T1000 (cell line): ENCODE data around the gene CSF3R.
A peak's percentile ranks its signal among the peaks of the same experiment; 100 is the strongest.
"Not testable (repeated sequence)": the region's sequence is repeated elsewhere in the genome, so short reads cannot be mapped to it uniquely, and the experiment has no call there.

Experiments
- DNase-seq: peaks from one replicate; lab custom pipeline; 2025; ENCODE audit warnings: mixed read lengths; lab: John Stamatoyannopoulos, UW

CSF3R gene

DNA sequence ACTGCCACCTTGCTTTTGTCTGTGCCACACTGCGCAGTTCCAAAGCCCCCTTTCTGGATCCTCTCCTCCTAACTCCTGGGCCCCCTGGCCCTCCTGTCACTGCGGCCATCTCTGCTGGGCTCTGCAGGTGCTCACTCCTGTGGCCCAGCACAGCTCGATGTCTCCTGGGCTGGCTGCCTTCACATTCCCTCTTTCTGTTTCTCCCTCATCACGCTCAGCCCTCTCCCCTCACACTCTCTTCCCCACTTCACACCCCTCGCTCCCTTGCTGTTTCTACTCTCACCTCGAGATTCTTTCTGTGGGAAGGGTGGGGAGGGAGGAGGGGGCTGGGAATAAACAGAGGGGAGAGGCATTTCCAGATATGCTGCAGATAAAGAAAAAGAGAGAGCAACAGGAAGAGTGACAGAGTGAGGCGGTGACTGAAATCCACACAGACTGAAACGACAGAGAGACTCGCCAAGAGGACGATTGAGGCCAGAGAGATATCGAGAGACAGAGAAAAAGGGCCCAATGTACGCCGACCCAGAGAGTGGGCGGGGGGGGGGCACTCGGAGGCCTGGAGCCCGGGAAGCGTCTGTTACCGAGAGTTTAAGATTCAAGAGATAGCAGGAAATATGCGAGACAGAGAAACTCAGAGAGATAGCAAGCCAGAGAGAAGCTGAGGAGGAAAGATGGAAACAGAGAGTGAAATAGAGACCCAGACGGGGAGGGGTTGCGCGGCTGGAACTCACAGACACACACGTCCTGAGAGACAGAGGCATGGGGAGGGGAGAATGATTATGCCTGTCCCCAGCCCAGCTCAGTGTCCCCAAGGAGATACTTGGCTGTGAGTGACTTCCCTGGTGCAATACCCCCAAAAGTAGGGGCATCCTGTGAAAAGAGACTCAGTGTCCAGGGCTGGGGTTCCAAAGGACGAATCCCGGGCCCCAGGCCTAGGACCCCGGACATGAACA is 666 bp downstream of the CSF3R start:
- no peak for DNase-seq

DNA sequence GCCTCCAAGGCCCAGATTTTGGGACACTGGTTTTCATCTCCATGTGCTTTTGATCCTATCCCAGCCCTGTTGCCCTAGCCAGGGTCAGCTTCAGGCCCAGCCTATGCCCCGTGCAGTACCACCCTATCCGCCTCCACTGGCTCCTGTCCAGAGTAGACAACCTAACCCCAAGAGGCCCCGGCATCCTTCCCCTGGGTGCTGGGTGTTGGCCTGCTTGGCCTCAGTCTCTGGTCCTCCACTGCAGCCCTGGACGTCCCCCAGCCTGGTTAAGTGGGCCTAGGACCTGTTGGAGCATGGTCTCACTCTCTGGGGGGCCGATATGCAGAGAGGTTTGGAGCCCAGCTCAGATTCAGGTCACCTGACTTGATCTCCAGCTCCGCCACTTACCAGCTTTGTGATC is 1.6 kb downstream of the CSF3R start:
- DNase-seq = no peak

DNA sequence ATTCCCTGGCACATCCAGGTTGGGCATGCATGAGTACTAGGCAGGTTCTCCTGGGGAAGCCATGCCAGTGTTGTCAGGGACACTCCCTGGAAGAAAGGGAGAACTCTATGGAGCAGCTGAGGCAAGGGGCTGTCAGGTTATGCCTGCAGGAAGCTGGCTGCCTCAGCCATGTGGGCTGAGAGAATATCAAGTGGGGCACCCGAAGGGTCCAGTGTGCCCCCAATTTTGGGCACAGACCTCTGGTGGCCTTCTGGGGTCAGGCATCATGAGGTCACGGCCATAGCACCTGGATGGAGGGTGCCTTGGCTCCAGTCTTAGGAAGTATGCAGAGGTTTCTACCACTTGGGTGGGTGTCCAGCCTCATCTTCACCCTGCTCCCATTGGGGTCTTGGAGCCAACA is 2.6 kb downstream of the CSF3R start:
- DNase-seq = no peak

DNA sequence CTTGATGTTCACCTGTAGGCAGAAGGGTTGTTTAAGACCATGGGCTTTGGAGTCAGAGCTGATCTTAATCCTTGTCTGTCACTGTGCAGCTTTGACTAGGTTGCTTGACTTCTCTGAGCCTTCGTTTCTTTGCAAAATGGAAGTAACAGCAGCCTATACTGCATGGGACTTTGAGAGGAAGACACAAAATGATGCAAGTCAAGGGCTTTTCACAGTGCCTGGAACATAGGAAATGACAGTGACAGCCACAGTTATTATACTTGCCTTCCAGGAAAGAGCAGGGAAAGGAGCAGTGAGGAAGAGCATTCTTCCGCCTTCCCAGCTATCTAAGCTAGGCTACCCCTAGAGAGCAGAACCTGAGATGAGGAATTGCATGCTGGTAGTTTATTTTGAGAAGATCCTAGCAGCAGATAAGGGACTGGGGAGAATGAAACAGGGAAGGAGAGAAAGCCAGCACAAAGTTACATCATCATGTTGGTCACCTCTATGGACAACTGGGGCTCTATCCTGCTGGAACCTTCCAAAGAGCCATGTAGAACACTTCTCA is 3.1 kb downstream of the CSF3R start:
- DNase-seq = no peak

DNA sequence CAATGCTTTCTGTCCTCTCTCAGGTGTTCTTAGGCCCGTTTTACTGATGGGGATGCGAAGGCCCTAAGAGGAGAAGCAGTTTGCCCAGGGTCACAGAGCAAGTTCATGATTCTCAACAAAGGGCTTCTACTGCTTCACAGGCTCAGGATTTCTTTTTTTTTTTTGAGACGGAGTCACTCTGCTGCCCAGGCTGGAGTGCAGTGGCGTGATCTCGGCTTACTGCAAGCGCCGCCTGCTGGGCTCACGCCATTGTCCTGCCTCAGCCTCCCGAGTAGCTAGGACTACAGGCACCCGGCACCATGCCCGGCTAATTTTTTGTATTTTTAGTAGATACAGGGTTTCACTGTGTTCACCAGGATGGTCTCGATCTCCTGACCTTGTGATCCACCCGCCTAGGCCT is 5.1 kb downstream of the CSF3R start:
- not testable (repeated sequence) for DNase-seq

DNA sequence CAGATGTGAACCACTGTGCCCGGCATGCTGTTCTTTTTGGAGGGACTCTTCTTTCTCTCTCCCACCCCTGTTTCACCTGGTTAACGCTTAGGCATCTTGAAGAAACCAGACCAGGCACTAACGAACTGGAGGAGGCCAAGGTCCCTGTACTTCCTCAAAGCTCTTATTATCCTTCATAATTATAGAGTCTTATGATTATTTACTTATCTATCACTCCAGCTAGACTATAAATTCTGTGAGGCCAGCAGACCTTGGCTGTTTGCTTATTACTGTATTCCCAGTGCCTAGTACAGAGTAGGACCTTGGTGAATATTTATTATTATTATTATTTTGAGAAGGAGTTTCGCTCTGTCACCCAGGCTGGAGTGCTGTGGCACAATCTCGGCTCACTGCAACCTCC is 5.8 kb downstream of the CSF3R start:
- DNase-seq = no peak

DNA sequence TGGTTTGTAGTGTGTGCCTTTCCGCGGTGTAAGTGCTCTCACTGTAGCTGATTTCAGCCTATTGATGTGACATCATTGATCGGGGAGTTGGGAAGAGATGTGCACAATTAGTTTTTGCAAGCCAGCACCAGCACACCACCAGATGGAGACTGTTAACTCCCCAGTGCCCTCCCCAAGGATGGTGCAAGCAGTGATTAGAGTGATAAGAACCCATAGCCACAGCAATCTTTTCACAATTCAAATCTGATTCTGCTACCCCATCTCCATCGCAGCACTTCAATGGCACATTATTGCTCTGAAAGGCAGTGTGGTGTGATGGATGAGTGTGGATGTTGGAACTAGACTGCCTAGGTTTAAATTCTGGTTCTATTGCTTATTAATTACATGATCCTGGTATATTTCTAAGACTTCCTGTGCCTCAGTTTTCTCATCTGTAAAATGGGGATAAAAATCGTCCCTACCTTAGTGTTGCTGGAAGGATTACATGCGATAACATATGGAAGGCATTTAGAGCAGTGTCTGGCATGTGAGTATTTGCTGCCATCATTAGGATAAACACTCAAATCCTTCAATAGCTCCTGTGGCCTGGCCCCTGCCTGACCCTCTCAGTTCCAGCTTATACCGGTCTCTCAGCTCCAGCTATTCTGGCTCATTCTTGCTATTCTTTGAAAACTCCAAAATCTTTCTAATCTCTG is 6.7 kb downstream of the CSF3R start:
- no peak for DNase-seq

DNA sequence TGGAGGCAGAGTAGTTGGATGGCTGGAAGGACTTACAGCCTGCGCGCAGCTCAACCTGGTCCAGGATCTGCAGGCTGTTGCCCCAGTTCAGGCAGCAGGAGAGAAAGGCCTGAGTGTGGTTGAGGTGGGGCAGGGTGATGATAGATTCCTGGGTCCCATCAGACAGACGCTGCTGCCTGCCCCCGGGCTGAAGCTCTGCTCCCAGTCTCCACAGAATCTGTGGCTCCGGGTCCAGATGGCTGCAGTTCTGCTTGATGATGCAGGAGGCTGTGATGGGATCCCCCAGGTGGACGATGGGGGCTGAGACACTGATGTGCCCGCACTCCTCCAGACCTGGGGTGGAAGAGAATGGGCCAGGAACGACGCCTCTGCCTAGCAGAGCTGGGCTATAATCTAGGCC is 7.4 kb downstream of the CSF3R start:
- no peak for DNase-seq

DNA sequence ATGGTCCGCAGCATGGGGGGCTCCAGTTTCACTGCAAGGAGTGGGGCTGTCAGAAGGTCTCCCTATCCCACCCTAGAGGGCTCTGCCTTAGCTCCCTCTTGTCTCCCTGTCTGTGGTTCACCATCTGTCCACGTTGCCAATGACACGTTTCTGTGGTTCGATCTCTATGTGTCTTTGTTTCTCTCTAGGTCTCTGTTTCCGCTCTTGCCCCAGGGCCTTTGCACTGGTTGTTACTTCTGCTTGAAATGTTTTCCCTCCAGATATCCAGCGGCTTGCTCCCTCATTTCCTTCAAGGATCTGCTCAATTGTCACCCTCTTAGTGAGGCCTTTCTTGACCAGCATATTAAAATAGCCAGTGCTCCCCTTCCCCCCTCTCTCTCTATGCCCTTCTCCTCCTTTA is 10.1 kb downstream of the CSF3R start:
- DNase-seq = no peak

DNA sequence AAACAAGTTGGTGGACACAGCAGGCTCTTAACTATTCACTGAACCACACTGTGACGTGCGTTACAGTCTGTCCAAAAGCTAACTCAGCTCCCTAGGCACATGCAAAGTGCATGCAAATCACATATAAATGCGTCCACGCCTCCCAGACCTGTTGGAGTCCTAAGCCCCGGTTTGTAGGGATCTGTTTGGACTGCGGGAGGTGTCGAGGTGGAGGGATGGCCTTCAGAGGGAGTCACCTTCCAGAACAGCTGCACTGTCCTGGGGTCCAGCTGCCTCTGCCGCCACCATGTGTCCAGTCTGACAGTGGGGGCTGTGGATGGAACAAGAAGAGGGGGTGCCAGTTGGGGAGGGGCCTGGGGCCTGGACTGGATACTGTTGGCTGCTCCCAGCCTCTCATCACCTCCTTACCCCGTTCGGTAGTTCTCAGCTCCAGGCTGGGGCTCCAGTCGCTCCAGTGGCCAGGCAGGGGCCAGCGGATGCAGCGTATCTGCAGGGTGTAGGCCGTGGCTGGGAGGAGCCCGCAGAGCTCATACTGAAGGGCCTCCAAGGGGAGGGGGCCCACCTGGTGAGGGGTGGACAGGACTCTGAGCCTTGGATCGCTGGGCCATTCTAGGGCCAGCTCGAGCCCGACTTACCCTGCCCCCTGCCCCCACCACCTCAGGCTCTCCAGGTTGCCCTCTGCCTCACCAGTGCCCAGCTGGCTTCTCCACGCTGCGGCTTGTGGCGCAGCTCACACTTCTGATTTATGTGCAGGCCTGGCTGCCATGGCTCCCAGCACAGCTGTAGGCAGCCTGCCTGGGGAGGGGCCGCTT is 10.7 kb downstream of the CSF3R start:
- DNase-seq = no peak

DNA sequence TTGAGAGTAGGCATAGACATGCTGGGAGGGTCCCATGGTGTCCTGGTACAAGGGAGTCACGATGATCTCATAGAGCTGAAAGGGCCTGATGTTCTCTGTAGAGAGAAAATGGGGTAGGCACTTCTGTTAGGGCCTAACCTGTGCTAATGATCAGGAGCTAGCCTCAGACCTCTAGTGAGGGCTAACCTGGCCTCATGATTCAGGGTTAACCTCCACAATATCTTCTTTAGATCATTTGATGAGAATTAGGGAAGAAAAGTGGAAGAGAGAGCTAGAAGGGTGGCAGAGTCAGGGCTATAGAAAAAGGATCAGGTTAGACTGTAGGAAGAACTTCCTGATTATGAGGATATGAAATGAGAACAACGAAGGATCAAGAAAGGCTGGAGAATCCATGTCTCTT is 13.6 kb downstream of the CSF3R start:
- no peak for DNase-seq

DNA sequence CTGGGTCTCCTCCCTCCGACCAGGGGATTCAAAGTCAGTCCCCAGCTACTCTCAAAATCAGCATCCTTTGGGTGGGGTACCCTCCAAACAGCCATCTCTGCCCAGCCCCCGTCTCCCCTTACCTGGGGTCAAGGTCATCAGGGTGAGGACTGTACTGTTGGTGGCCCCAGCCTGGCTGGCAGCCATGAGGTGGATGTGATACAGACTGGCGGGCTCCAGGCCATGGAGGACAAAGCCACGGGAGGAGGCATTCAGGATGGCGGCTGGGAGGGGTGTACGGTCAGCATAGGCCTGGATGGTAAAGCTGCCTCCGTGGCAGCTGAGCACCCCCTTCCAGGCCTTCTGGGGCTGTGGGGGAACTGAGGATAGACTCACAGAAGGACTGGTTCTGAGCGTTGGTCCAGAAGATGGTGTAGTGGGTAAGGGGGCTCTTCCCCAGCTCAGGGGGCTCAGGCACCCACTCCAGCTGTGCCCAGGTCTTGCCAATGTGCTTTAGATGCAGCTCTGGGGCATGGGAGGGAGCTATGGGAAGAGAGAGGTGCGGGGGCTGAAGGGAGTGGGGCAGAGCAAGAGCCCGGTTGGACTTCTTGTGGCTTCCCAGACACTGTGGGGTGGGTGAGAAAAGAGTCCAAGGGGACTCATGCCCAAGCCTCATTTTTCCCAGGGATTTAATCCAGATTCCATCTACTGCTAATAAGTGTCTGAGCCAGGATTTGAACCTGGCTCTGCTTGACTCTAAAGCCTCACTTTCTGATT is 14.8 kb downstream of the CSF3R start:
- no peak for DNase-seq

DNA sequence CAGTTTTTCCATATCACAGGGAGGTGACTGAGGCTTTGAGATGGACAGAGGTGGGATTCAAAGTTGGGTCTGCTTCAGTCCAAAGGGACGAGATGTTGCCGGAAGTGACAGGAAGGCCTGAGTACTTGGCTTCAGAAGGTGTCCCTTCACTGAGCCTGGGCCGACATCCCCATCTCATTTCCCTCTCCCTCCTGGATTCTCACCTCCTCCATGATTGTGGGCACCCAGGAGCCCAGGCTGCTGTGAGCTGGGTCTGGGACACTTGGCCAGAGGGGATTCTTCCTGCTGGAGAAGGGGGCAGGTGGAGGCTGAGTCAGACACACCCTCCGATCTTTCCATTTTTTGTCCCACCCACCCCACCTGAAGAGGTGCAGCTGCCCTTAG is 15.7 kb downstream of the CSF3R start:
- no peak for DNase-seq

DNA sequence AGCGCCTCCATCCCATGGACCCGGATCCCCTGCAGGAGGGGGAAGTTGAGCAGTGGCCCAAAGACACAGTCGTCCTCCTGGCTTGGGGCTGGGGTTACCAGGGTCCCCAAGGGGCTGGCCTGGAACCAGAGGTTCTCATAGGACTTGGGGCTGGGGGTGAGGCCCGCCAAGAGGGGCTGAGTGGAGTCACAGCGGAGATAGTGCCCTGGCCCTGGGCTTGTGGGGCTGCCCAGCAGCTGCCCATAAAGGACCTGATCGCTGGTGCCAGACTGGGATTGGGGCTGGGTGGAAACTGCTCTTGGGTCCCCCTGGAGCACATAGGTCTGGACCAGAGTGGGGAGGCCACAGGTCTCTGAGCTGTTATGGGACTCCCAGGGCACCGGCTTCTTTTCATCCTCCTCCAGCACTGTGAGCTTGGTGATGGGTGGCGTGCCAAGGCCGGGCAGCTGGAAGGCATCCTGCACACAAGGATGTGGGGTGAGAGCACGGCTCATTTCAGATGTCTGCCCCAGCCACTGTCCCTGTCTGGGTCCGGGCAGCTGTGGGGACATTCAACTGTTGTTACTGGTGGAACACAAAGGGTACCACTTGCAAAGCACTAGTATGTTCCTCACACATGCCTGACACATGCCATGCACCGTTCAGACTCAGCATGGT is 16.2 kb downstream of the CSF3R start:
- no peak for DNase-seq

DNA sequence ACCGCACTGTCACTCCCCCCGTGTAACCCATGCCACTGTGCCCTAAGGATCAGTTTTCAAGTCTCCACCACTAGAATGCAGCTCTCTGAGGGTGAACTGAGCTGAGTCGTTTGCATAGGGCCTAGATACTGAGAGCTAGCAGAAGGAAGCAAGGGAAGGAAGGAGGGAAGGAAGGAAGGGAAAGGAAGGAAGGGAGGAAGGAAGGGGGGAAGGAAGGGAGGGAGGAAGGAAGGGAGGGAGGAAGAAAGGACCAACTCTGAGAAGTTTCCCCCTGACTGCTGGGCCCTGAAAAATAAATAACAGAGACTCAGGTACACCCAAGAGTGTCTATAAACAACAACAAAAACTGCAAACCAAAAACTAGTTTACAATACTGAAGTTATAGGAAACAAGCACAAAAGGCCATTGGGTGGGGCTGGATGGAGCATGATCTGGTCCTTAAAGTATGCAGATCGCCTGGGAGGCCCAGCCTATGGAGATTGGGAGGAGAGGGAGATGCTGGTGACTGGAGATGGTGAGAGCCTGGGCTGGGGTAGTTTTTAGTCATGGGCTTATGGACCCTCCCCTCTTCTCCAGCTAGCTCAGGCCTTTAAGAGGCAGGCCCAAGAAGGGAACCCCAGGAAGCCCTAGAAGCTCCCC is 16.9 kb downstream of the CSF3R start:
- DNase-seq = no peak

DNA sequence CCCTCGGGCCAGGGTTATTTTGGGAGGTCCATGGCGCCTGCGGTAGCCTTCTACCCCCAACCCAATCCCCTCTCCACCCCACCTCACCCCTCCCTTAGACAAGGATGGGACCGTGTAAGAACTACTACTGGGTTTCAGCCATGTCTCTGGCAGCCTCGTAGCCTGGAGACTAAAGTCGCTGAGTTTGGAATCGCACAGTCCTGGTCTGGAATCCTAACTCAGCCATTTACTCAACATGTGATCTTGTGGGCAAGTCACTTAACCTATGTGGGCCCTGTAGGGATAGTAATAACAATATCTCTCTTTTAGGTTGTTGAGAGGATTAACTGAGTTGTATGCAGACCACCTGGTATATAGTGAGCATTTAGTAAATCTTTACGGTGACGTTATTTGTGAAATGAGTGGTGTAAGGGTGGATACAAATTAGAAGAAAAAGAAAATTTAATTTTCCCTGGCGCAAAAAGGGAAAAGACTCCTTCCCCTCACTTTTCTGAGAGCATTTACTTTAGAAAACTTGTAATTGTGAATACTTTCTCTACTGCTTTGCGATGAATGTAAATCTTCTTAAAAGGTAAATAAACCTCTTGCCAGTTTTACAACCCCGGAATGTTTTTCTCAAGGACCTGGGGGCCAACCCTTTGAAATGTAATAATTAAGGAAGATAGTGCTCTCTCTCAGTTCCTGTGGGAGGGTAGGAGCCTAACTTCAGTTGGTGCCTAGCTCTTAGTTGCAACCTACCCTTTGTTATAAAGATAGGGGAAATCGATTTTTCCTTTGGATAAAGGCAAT is 17.9 kb downstream of the CSF3R start:
- no peak for DNase-seq

DNA sequence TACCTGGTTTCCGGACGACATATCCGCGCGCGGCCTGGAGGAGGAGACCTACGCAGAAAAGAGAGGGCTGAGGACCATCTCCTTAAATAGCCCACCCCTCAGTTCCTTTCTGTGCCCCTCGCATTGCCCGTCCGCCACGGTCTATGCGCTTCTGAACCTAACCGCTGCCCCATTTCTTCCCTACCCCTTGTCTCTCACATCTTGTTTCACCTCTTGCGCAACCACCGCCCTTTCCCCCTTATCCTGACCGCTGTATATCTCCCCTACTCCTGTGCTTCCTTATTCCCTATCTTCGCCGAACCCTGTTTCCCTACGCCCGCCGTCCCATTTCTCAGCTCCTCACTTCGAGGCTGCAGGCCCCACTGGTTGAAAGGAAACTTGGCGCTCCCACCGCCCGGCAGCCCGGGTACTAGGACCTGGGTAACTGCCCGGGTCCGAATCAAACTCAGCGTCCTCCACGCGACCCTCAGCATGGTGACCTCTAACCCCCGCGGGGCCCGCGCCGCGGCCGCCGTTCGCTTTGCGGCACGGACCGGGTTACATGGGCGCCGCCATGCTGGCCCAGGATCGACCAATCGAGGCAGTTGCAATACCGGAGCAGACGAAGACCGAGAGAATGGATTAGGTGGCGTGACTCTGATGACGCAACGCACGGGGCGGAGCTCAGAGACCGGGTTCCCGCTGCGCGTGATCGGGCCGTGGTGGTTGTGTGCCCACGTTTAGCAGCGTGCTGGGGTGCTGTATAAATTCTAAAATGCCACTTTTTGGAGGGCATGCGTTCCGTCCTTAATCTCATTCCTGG is 18.7 kb downstream of the CSF3R start, which contains the start of gene MRPS15:
Gene MRPS15 (minus strand): TSS at position 582 of the 802 bp plus-strand sequence. CDS start 109 bp downstream, at position 473.
- DNase-seq = peak; percentile 83

DNA sequence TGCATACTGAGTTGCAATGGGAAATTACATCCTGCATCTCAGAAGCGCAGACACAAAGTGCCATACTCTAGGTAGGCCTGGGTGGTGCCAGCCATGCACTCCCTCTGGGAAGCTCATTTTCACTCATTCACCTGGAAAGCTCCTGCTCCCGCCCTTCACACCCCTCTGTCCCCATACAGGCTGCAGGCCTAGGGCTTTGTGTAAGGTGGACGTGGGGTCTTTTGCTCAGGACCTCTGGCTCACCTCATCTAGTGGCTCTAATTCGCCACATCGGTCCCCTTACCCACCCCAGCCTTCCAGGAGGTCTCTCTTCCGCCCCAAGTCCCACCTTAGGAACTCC is 19.3 kb downstream of the CSF3R start:
- DNase-seq = no peak

DNA sequence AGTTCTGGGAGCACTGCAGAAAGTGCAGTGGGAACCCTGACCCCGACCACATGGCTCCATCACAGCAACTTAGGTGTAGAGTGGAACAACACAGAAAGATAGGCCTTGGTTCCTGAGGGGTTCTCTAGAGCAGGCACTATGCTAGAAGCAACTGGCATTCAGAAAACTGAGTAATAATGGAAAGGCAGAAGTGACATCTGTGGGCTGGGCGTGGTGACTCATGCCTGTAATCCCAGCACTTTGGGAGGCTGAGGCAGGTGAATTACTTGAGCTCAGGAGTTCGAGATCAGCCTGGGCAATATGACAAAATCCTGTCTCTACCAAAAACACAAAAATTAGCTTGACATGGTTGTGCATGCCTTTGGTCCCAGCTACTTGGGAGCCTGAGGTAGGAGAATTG is 23.8 kb downstream of the CSF3R start:
- DNase-seq = no peak
